Mammary epithelial cell (primary cell): ENCODE measurements around the gene ACSS1.

Experiments used
- EZH2 ChIP-seq: IDR thresholded peaks from 2 replicates; pipeline ENCODE4 v1.6.1; 2012; ENCODE audit warnings: low read length, inconsistent platforms, borderline replicate concordance
- TF ChIP-seq, protein P1 (sequence below), 2 donors: IDR thresholded peaks in 1 of 2; conservative IDR thresholded peaks in 1 of 2; 2 replicates each; pipeline ENCODE4 v1.5.1; 2011 to 2012; ENCODE audit warnings: inconsistent platforms in 2 of 2, low read length in 2 of 2, mild to moderate bottlenecking in 2 of 2, control low read depth in 1 of 2, low read depth in 1 of 2; ENCODE audit not compliant: insufficient read depth in 1 of 2; ENCODE audit errors: extremely low read depth in 1 of 2

DNA sequence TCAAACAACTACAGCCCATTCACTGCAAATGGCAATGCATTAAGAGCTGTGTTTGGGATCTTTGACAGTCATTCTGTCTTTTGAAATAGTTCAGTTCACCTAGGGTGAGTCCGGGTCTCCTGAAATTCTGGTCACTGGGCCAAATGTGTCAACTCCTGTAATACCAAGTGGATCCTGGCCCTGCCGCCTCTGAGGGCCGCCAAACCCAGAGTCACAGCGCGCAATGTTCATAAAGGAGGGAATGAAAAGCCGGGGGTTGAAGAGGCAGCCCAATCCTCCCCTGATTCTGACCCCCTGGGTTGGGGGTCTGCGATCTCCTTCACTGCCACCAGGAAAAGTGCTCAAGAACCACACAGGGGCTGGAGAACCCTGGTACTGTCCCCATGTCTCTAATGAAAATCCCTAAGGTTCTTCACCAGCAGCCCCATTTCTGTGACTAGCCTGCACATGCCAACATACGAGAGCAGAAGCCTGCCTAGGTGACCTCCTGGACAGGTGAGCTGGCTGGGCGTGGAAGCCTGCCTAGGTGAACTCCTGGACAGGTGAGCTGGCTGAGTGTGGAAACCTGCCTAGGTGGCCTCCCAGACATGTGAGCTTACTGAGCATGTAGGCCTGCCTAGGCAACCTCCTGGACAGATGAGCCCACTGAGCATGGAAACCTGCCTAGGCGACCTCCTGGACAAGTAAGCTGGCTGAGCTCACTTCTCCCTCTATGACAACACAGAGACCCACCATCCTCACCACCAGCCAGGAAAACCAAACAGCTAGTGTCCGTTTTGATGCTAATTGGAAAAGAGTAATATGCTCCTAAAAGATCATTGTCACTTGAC, 49.3 kb downstream of the ACSS1 start:
- TF ChIP-seq, protein P1, sequence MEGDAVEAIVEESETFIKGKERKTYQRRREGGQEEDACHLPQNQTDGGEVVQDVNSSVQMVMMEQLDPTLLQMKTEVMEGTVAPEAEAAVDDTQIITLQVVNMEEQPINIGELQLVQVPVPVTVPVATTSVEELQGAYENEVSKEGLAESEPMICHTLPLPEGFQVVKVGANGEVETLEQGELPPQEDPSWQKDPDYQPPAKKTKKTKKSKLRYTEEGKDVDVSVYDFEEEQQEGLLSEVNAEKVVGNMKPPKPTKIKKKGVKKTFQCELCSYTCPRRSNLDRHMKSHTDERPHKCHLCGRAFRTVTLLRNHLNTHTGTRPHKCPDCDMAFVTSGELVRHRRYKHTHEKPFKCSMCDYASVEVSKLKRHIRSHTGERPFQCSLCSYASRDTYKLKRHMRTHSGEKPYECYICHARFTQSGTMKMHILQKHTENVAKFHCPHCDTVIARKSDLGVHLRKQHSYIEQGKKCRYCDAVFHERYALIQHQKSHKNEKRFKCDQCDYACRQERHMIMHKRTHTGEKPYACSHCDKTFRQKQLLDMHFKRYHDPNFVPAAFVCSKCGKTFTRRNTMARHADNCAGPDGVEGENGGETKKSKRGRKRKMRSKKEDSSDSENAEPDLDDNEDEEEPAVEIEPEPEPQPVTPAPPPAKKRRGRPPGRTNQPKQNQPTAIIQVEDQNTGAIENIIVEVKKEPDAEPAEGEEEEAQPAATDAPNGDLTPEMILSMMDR (conservative IDR thresholded peaks at IDR 0.05 in 1 of 2, IDR thresholded peaks at IDR 0.05 in 1 of 2; ENCODE audit: extremely low read depth in 1 of 2, insufficient read depth in 1 of 2, low read depth in 1 of 2, low read length in 2 of 2), result no peak
- TF ChIP-seq EZH2, result no peak
